Neural cell (in vitro differentiated cells): ENCODE results near the gene MYO7A. TPM values are rescaled to one million over a fixed set of nuclear protein-coding genes. Genes with fewer than 3 reads are reported as not detected.

Experiments
- H2AFZ ChIP-seq: fragments of 200-600, 300-800 bp; sonication (generic), shearing (Covaris generic); 2 replicates; pipeline ENCODE4 v1.6.0; 2014; ENCODE audit warnings: low read depth, mild to moderate bottlenecking, antibody characterized with exemption, low read length, moderate library complexity
- H3F3A ChIP-seq: fragments of 200-600 bp; shearing (Covaris generic); 2 replicates; pipeline ENCODE4 v1.6.1; 2016; ENCODE audit warnings: mild to moderate bottlenecking, moderate library complexity, mixed read lengths, antibody characterized with exemption, low read length; ENCODE audit not compliant: insufficient read depth, poor library complexity, severe bottlenecking
- H3K27ac ChIP-seq: fragments of 200-600, 300-800 bp; sonication (generic), shearing (Covaris generic); 2 replicates; pipeline ENCODE4 v1.5.1; 2014; ENCODE audit warnings: mild to moderate bottlenecking, low read length, moderate library complexity
- H3K27me3 ChIP-seq: fragments of 300-800, 200-600 bp; sonication (generic), shearing (Covaris generic); 2 replicates; pipeline ENCODE4 v1.6.0; 2014; ENCODE audit warnings: mild to moderate bottlenecking, low read depth, low read length, moderate library complexity; ENCODE audit not compliant: insufficient read depth
- H3K36me3 ChIP-seq: fragments of 300-800, 200-600 bp; sonication (generic), shearing (Covaris generic); 2 replicates; pipeline ENCODE4 v1.5.1; 2014; ENCODE audit warnings: mild to moderate bottlenecking, antibody characterized with exemption, low read length, moderate library complexity; ENCODE audit not compliant: insufficient read depth
- H3K4me2 ChIP-seq: fragments of 300-800, 200-600 bp; sonication (generic), shearing (Covaris generic); 2 replicates; pipeline ENCODE4 v1.6.0; 2014; ENCODE audit warnings: mild to moderate bottlenecking, low read length
- H3K4me3 ChIP-seq: fragments of 300-800, 200-600 bp; sonication (generic), shearing (Covaris generic); 2 replicates; pipeline ENCODE4 v1.5.1; 2014; ENCODE audit warnings: mild to moderate bottlenecking, low read length, moderate library complexity
- H3K79me2 ChIP-seq: fragments of 200-600 bp; shearing (Covaris generic); replicated peaks from 2 replicates; pipeline ENCODE4 v1.6.0; 2014; ENCODE audit warnings: mild to moderate bottlenecking, low read length, moderate library complexity; ENCODE audit not compliant: insufficient read depth
- H3K9ac ChIP-seq: fragments of 300-800, 200-600 bp; sonication (generic), shearing (Covaris generic); 2 replicates; pipeline ENCODE4 v1.6.1; 2016; ENCODE audit warnings: mild to moderate bottlenecking, low read length, mixed read lengths
- H3K9me2 ChIP-seq: fragments of 200-600 bp; shearing (Covaris generic); 2 replicates; pipeline ENCODE4 v1.6.1; 2016; ENCODE audit warnings: mild to moderate bottlenecking, low read length, mixed read lengths; ENCODE audit not compliant: insufficient read depth
- H3K9me3 ChIP-seq: fragments of 200-600, 300-800 bp; sonication (generic), shearing (Covaris generic); 2 replicates; pipeline ENCODE4 v1.6.1; 2016; ENCODE audit warnings: mild to moderate bottlenecking, mixed run types, low read length, moderate library complexity, mixed read lengths
- H4K20me1 ChIP-seq: fragments of 200-600 bp; shearing (Covaris generic); 2 replicates; pipeline ENCODE4 v1.6.1; 2016; ENCODE audit warnings: mild to moderate bottlenecking, mixed run types; ENCODE audit not compliant: insufficient read depth
- EP300 ChIP-seq: fragments of 450-650 bp; conservative IDR thresholded peaks from 2 replicates; pipeline ENCODE4 v1.6.1; 2014; ENCODE audit warnings: antibody characterized with exemption, mild to moderate bottlenecking, moderate library complexity; ENCODE audit not compliant: poor library complexity, severe bottlenecking
- EZH2 ChIP-seq: fragments of 200-600, 300-800 bp; shearing (Covaris generic), sonication (generic); IDR thresholded peaks from 2 replicates; pipeline ENCODE4 v1.6.1; 2014; ENCODE audit warnings: antibody characterized with exemption, low read length, borderline replicate concordance, mild to moderate bottlenecking; ENCODE audit not compliant: insufficient read depth, poor library complexity, severe bottlenecking
- MXI1 ChIP-seq: fragments of 450-650 bp; conservative IDR thresholded peaks from 2 replicates; pipeline ENCODE4 v1.6.1; 2014; ENCODE audit warnings: antibody characterized with exemption, mild to moderate bottlenecking; ENCODE audit not compliant: poor library complexity, severe bottlenecking
- POLR2AphosphoS5 ChIP-seq: IDR thresholded peaks from 2 replicates; pipeline ENCODE4 v1.6.1; 2012
- TAF1 ChIP-seq: IDR thresholded peaks from 2 replicates; pipeline ENCODE4 v1.6.1; 2012; ENCODE audit warnings: low read depth
- polyA plus RNA-seq: library from polyadenylated mRNA; depleted of rRNA; stranded (reverse); fragments of >200 nt; gene quantifications from 2 replicates; pipeline ENCODE4 v1.2.3, GENCODE V29; 2014
- TF ChIP-seq, protein P1 (sequence below): fragments of 450-650 bp; IDR thresholded peaks from 2 replicates; pipeline ENCODE4 v1.5.1; 2014; ENCODE audit warnings: antibody characterized with exemption, mild to moderate bottlenecking, moderate library complexity; ENCODE audit not compliant: poor library complexity, severe bottlenecking
- TF ChIP-seq, protein P2 (sequence below): IDR thresholded peaks from 2 replicates; pipeline ENCODE4 v1.6.1; 2012; ENCODE audit warnings: borderline replicate concordance

Gene MYO7A
- polyA plus RNA-seq, 1 donor from 2014 or later = 0.61 TPM

GRCh38 chr11:77093987-77094840 is 33.8 kb upstream of the MYO7A start:
- no peaks in the 10 kb centered on the region for H3K36me3 ChIP-seq
- H3K27me3 ChIP-seq = no peaks in the 10 kb centered on the region
- no peak overlapping the region for H3K27ac ChIP-seq
- no peaks in the 10 kb centered on the region for H3K79me2 ChIP-seq
- no peak overlapping the region for H3K9ac ChIP-seq
- H3K4me2 ChIP-seq = no peak overlapping the region
- H2AFZ ChIP-seq = no peak overlapping the region
- H4K20me1 ChIP-seq = no peaks in the 10 kb centered on the region
- H3F3A ChIP-seq = no peaks in the 10 kb centered on the region
- no peak for TF ChIP-seq EP300
- no peak for TF ChIP-seq EZH2
- TF ChIP-seq POLR2AphosphoS5 = no peak
- TF ChIP-seq, protein P1, sequence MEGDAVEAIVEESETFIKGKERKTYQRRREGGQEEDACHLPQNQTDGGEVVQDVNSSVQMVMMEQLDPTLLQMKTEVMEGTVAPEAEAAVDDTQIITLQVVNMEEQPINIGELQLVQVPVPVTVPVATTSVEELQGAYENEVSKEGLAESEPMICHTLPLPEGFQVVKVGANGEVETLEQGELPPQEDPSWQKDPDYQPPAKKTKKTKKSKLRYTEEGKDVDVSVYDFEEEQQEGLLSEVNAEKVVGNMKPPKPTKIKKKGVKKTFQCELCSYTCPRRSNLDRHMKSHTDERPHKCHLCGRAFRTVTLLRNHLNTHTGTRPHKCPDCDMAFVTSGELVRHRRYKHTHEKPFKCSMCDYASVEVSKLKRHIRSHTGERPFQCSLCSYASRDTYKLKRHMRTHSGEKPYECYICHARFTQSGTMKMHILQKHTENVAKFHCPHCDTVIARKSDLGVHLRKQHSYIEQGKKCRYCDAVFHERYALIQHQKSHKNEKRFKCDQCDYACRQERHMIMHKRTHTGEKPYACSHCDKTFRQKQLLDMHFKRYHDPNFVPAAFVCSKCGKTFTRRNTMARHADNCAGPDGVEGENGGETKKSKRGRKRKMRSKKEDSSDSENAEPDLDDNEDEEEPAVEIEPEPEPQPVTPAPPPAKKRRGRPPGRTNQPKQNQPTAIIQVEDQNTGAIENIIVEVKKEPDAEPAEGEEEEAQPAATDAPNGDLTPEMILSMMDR = no peak
- TF ChIP-seq, protein P2, sequence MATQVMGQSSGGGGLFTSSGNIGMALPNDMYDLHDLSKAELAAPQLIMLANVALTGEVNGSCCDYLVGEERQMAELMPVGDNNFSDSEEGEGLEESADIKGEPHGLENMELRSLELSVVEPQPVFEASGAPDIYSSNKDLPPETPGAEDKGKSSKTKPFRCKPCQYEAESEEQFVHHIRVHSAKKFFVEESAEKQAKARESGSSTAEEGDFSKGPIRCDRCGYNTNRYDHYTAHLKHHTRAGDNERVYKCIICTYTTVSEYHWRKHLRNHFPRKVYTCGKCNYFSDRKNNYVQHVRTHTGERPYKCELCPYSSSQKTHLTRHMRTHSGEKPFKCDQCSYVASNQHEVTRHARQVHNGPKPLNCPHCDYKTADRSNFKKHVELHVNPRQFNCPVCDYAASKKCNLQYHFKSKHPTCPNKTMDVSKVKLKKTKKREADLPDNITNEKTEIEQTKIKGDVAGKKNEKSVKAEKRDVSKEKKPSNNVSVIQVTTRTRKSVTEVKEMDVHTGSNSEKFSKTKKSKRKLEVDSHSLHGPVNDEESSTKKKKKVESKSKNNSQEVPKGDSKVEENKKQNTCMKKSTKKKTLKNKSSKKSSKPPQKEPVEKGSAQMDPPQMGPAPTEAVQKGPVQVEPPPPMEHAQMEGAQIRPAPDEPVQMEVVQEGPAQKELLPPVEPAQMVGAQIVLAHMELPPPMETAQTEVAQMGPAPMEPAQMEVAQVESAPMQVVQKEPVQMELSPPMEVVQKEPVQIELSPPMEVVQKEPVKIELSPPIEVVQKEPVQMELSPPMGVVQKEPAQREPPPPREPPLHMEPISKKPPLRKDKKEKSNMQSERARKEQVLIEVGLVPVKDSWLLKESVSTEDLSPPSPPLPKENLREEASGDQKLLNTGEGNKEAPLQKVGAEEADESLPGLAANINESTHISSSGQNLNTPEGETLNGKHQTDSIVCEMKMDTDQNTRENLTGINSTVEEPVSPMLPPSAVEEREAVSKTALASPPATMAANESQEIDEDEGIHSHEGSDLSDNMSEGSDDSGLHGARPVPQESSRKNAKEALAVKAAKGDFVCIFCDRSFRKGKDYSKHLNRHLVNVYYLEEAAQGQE = no peak
- no peak for TF ChIP-seq MXI1
- TF ChIP-seq TAF1 = no peak
- H3K9me3 ChIP-seq = no peaks in the 10 kb centered on the region
- H3K9me2 ChIP-seq = no peaks in the 10 kb centered on the region
- no peak overlapping the region for H3K4me3 ChIP-seq

DNA sequence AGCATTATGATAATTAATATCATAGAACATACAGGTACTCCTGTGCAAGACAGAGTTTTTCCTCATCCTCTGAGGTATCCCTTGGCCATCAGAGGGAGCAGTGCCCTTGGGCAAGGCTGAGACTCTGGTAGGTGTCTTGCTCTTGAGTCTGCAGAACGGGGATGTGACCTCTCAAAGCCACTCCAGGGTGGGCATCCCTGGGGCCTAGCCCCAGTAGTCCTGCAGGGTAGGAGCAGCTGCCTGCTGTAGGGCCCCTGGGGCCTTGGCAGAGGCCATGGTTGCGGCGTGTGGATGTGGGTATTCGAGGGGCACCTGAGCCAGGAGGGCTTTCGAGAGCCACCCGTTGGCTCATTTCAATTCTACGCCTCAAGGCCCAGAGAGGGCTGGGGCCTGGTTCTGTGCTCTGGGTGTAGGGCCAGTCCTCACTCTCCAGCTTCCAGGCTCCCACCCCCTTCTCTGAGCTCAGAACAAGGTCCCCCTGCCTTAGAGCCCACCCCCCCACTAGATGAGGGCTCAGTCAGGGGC is 33.1 kb upstream of the MYO7A start:
- Histone ChIP-seq H3K36me3 (no peaks in the 10 kb centered on the region), H3F3A (no peaks in the 10 kb centered on the region), H4K20me1 (no peaks in the 10 kb centered on the region), H3K4me2 (no peak overlapping the region), H3K79me2 (no peaks in the 10 kb centered on the region), H3K9ac (no peak overlapping the region), H3K4me3 (no peak overlapping the region), H3K9me3 (no peaks in the 10 kb centered on the region), H3K27ac (no peak overlapping the region), H2AFZ (no peak overlapping the region), H3K9me2 (no peaks in the 10 kb centered on the region), H3K27me3 (no peaks in the 10 kb centered on the region)
- TF ChIP-seq MXI1 (no peak), EZH2 (no peak), TAF1 (no peak)
